Upper lobe of right lung (tissue), 1 donor: ENCODE data around the gene TRMT2B. TPM values are rescaled to one million over a fixed set of nuclear protein-coding genes. Genes with fewer than 3 reads are reported as not detected.

ENCODE experiments used
- ATAC-seq: fragments of 200-7000 bp; cut with Tn5 transposase; one replicate; pipeline ENCODE4 v1.9.1; 2020; ENCODE audit warnings: mild to moderate bottlenecking, moderate library complexity
- DNase-seq: peaks from one replicate; pipeline ENCODE4 v3.0.0-alpha.2; 2020
- H3K27ac ChIP-seq: fragments of 200-600 bp; one replicate; pipeline ENCODE4 v1.8.0; 2022
- H3K27me3 ChIP-seq: fragments of 200-600 bp; one replicate; pipeline ENCODE4 v1.8.0; 2022; ENCODE audit warnings: mild to moderate bottlenecking
- H3K36me3 ChIP-seq: fragments of 200-600 bp; one replicate; pipeline ENCODE4 v1.8.0; 2022
- H3K4me1 ChIP-seq: fragments of 200-600 bp; one replicate; pipeline ENCODE4 v1.8.0; 2022
- H3K4me3 ChIP-seq: fragments of 200-600 bp; one replicate; pipeline ENCODE4 v1.8.0; 2022; ENCODE audit warnings: mild to moderate bottlenecking
- H3K9me3 ChIP-seq: fragments of 200-600 bp; one replicate; pipeline ENCODE4 v1.8.0; 2022
- intact Hi-C: fragments of 100-400 bp; cut with DNase I; formaldehyde crosslinking; loops from one replicate; pipeline ENCODE4 v1.11.0; 2022
- total RNA-seq: library from RNA; stranded (reverse); fragmentation: NEBNext Ultra II Directional; extraction: Animal tissue kit (Norgen Biotek cat#: 25700); gene quantifications from one replicate; pipeline ENCODE4 v1.2.1, GENCODE V29; 2021
- TF ChIP-seq, protein P1 (sequence below): fragments of 200-600 bp; IDR thresholded peaks from one replicate; pipeline ENCODE4 v1.8.0; 2022; ENCODE audit warnings: antibody characterized with exemption
- donor health status: DM: no; HTN: yes; CAD: no; lungs with severe emphysema.

Gene TRMT2B
- total RNA-seq, 1 donor from 2014 or later = 20.9 TPM

DNA sequence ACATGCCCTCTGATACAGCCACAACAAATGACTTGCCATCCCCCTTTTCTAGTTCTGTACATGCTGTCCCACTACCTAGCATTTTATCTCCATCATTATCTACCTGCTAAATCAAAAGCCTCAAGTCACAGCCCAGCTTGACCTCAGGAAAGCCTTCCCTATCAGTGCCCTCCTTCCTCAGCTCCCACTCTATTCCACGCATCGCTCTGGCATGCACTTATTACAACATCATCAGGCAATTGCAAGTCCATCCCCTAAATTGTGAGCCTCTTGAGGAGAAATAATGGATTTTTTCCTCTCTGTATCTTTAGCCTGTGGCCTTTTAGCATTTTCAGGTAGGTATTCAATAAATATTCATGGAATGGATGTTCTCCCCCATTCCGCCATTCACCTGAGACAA is 76.7 kb downstream of the TRMT2B start:
- Histone ChIP-seq H3K4me3 (no peak overlapping the region), H3K27me3 (no peaks in the 10 kb centered on the region), H3K27ac (no peak overlapping the region), H3K4me1 (no peaks in the 10 kb centered on the region), H3K9me3 (no peaks in the 10 kb centered on the region), H3K36me3 (no peaks in the 10 kb centered on the region)
- ATAC-seq (no peak), DNase-seq (no peak)
- intact Hi-C loops = no loop called here
- TF ChIP-seq, protein P1, sequence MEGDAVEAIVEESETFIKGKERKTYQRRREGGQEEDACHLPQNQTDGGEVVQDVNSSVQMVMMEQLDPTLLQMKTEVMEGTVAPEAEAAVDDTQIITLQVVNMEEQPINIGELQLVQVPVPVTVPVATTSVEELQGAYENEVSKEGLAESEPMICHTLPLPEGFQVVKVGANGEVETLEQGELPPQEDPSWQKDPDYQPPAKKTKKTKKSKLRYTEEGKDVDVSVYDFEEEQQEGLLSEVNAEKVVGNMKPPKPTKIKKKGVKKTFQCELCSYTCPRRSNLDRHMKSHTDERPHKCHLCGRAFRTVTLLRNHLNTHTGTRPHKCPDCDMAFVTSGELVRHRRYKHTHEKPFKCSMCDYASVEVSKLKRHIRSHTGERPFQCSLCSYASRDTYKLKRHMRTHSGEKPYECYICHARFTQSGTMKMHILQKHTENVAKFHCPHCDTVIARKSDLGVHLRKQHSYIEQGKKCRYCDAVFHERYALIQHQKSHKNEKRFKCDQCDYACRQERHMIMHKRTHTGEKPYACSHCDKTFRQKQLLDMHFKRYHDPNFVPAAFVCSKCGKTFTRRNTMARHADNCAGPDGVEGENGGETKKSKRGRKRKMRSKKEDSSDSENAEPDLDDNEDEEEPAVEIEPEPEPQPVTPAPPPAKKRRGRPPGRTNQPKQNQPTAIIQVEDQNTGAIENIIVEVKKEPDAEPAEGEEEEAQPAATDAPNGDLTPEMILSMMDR = no peak

DNA sequence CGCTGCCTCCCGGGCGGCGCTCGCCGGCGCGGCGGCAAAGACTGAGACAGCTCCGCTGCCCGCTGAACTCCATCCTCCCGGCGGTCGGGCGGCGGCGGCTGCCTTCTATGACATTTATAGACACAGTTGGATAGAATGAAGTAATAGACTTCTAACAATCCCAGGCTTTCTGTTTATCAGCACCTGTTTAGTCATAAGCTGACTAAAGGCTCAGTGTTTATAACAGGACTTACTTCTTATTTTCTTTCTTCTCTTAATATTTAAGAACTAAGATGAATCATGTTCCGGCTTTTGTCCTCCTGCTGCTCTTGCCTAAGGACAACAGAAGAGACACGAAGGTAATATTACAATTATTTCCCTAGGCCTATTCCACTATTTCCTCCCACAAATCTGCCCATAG is 78.5 kb downstream of the TRMT2B start:
- H3K27me3 ChIP-seq = no peaks in the 10 kb centered on the region
- no peaks in the 10 kb centered on the region for H3K36me3 ChIP-seq
- intact Hi-C loops = no loop called here
- H3K4me1 ChIP-seq = no peaks in the 10 kb centered on the region
- no peaks in the 10 kb centered on the region for H3K9me3 ChIP-seq
- no peak overlapping the region for H3K27ac ChIP-seq
- TF ChIP-seq, protein P1 = no peak
- ATAC-seq (no peak), DNase-seq (no peak)
- no peak overlapping the region for H3K4me3 ChIP-seq

DNA sequence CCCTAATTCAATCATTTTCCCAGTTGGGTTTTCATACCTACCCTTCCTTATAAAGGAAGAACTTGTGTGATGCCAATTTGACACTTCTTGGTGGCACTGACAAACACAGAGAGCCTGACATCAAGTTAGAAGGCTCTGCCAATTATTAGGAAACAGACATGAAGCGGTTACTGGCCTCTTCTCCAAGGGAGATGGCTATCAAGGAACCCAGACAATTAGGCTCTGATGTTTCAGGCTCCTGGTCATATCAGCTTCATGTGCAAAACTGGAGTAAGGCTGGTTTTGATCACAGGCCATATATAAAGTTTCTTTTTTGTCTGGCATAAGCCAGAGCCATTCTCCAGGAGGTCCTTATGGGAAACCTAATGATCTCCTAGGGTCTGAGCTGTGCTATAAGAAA is 82.0 kb downstream of the TRMT2B start:
- no peaks in the 10 kb centered on the region for H3K9me3 ChIP-seq
- no peaks in the 10 kb centered on the region for H3K27me3 ChIP-seq
- H3K27ac ChIP-seq = no peak overlapping the region
- no peaks in the 10 kb centered on the region for H3K4me1 ChIP-seq
- ATAC-seq (no peak), DNase-seq (no peak)
- H3K36me3 ChIP-seq = no peaks in the 10 kb centered on the region
- intact Hi-C loops = no loop called here
- no peak overlapping the region for H3K4me3 ChIP-seq
- TF ChIP-seq, protein P1 = no peak

DNA sequence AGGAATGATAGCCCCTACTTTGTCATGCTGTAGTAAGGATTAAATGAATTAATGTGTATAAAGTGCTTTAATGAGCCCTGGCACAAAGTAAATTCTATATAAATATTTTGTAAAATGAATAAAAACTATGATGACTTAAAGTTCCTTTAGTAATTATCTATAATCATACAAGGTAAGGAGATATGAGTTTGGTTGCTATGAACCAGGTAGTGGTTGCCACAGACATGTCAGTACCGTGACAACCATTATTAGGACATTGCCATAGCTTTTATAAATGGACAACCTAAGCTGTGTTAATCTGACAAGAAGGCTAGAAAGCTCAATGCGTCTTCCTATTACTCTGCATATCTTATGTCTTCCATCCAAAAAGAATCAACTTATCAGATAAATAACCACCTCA is 82.5 kb downstream of the TRMT2B start, which contains the start of gene ARL13A:
ARL13A (plus strand) TSS at position 301 of the 400 bp plus-strand sequence. CDS start 3,982 bp downstream, outside the sequence.
- Histone ChIP-seq H3K4me3 (no peak within 1 kb of the TSS), H3K36me3 (no peaks in the 10 kb centered on the region), H3K4me1 (no peaks in the 10 kb centered on the region), H3K27ac (no peak within 1 kb of the TSS), H3K27me3 (no peaks in the 10 kb centered on the region), H3K9me3 (no peaks in the 10 kb centered on the region)
- intact Hi-C loops = no loop called here
- no peak for ATAC-seq
- TF ChIP-seq, protein P1 = no peak
- DNase-seq = no peak

DNA sequence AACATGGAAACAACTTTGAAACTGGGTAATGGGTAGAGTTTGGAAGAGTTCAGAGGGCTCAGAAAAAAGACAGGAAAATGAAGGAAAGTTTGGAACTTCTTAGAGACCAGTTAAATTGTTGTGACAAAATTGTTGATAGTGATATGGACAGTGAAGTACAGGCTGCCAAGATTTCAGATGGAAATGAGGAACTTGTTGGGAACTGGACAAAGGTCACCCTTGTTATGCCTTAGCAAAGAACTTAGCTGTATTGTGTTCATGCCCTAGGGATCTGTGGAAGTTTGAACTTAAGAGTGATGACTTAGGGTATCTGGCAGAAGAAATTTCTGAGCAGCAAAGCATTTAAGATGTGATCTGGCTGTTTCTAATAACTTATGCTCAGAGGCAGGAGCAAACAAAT is 87.5 kb downstream of the TRMT2B start:
- intact Hi-C loops = no loop called here
- TF ChIP-seq, protein P1 = no peak
- Histone ChIP-seq H3K27me3 (no peaks in the 10 kb centered on the region), H3K4me1 (no peaks in the 10 kb centered on the region), H3K4me3 (no peak overlapping the region), H3K9me3 (no peaks in the 10 kb centered on the region), H3K27ac (no peak overlapping the region), H3K36me3 (no peaks in the 10 kb centered on the region)
- DNase-seq (no peak), ATAC-seq (no peak)

DNA sequence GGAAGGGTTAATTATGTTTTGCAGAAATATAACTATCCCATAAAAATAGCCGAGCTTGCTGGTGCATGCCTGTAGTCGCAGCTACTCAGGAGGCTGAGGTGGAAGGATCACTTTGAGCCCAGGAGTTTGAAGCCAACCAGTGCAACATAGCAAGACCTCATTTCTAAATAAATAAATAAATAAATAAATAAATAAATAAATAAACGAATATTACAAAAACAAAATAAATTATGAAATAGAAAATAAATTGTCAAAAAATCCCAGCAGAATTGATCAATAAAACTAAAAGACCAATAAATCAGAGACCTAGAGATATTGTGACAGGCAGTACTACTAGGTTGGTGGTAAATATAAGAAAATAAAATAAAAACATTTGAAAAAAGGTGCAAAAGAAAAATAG is 89.1 kb downstream of the TRMT2B start:
- ATAC-seq (no peak), DNase-seq (no peak)
- H3K27ac ChIP-seq = no peak overlapping the region
- no peaks in the 10 kb centered on the region for H3K27me3 ChIP-seq
- H3K36me3 ChIP-seq = no peaks in the 10 kb centered on the region
- intact Hi-C loops = no loop called here
- H3K9me3 ChIP-seq = no peaks in the 10 kb centered on the region
- no peak overlapping the region for H3K4me3 ChIP-seq
- no peaks in the 10 kb centered on the region for H3K4me1 ChIP-seq
- TF ChIP-seq, protein P1 = no peak
